WI38 (cell line): ENCODE results near the gene BMP4.

Experiments used
- H3K4me3 ChIP-seq: 2 replicates; pipeline ENCODE4 v1.5.1; 2011; ENCODE audit warnings: low read depth, mild to moderate bottlenecking, control low read depth, low read length
- TF ChIP-seq, protein P1 (sequence below): IDR thresholded peaks from 2 replicates; pipeline ENCODE4 v1.5.1; 2012; ENCODE audit warnings: low read depth, mild to moderate bottlenecking, control low read depth, low read length

Gene BMP4

GRCh38 chr14:53946071-53946403 lies 10.6 kb downstream of the BMP4 start:
- TF ChIP-seq, protein P1, sequence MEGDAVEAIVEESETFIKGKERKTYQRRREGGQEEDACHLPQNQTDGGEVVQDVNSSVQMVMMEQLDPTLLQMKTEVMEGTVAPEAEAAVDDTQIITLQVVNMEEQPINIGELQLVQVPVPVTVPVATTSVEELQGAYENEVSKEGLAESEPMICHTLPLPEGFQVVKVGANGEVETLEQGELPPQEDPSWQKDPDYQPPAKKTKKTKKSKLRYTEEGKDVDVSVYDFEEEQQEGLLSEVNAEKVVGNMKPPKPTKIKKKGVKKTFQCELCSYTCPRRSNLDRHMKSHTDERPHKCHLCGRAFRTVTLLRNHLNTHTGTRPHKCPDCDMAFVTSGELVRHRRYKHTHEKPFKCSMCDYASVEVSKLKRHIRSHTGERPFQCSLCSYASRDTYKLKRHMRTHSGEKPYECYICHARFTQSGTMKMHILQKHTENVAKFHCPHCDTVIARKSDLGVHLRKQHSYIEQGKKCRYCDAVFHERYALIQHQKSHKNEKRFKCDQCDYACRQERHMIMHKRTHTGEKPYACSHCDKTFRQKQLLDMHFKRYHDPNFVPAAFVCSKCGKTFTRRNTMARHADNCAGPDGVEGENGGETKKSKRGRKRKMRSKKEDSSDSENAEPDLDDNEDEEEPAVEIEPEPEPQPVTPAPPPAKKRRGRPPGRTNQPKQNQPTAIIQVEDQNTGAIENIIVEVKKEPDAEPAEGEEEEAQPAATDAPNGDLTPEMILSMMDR: no peak
- no peak overlapping the region for H3K4me3 ChIP-seq

GRCh38 chr14:53943751-53944083 lies 12.9 kb downstream of the BMP4 start:
- H3K4me3 ChIP-seq: no peak overlapping the region
- TF ChIP-seq, protein P1: no peak

GRCh38 chr14:53942970-53943750 lies 13.5 kb downstream of the BMP4 start:
- no peak overlapping the region for H3K4me3 ChIP-seq
- TF ChIP-seq, protein P1: no peak

- no peak overlapping the region for H3K4me3 ChIP-seq
- TF ChIP-seq, protein P1: no peak
Measured at GRCh38 chr14:53938136-53938837, 18.3 kb downstream of the BMP4 start.

GRCh38 chr14:53934778-53935414 lies 21.7 kb downstream of the BMP4 start:
- TF ChIP-seq, protein P1: no peak
- H3K4me3 ChIP-seq: no peak overlapping the region

GRCh38 chr14:53932966-53933365 lies 23.7 kb downstream of the BMP4 start:
- H3K4me3 ChIP-seq: no peak overlapping the region
- TF ChIP-seq, protein P1: no peak
